Keratinocyte (primary cell): ENCODE measurements around the gene ERH.

ENCODE experiments used
- EZH2 ChIP-seq: IDR thresholded peaks from one replicate; pipeline ENCODE4 v1.6.1; 2012; ENCODE audit warnings: inconsistent platforms, mild to moderate bottlenecking, low read length, moderate library complexity
- TF ChIP-seq, protein P1 (sequence below), 3 experiments: IDR thresholded peaks in 1 of 3; conservative IDR thresholded peaks in 1 of 3; optimal IDR thresholded peaks in 1 of 3; 2 replicates in 2 of 3; 3 replicates in 1 of 3; pipeline versions ENCODE3 to v1.5.1; 2011; ENCODE audit warnings: low read length in 3 of 3, mild to moderate bottlenecking in 3 of 3, moderate library complexity in 2 of 3, control low read depth in 1 of 3, inconsistent platforms in 1 of 3; ENCODE audit not compliant: insufficient read depth in 2 of 3; ENCODE audit errors: extremely low read depth in 1 of 3

DNA sequence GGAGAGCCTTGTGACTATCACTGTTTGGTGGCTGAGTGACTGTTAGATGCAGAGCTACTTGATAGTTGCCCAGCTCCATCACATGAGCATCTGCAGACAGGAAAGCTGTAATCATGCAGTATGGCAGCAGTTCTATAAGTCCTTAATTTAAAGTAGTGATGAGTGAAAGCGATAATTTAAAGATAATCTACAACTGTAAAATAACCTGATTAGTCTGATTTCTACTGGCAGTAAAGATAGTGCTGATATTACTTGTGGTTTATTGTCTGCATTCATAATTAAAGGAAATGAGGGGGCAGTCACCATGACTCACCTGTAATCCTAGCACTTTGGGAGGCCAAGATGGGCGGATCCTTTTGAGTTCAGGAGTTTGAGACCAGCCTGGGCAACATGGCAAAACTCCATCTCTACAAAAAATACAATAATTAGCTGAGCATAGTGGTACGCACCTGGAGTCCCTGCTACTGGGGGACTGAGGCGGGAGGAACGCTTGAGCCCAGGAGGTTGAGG, 45.3 kb upstream of the ERH start:
- TF ChIP-seq, protein P1, sequence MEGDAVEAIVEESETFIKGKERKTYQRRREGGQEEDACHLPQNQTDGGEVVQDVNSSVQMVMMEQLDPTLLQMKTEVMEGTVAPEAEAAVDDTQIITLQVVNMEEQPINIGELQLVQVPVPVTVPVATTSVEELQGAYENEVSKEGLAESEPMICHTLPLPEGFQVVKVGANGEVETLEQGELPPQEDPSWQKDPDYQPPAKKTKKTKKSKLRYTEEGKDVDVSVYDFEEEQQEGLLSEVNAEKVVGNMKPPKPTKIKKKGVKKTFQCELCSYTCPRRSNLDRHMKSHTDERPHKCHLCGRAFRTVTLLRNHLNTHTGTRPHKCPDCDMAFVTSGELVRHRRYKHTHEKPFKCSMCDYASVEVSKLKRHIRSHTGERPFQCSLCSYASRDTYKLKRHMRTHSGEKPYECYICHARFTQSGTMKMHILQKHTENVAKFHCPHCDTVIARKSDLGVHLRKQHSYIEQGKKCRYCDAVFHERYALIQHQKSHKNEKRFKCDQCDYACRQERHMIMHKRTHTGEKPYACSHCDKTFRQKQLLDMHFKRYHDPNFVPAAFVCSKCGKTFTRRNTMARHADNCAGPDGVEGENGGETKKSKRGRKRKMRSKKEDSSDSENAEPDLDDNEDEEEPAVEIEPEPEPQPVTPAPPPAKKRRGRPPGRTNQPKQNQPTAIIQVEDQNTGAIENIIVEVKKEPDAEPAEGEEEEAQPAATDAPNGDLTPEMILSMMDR (optimal IDR thresholded peaks at IDR 0.05 in 1 of 3, IDR thresholded peaks at IDR 0.05 in 1 of 3, conservative IDR thresholded peaks at IDR 0.05 in 1 of 3; ENCODE audit: extremely low read depth in 1 of 3, insufficient read depth in 2 of 3, low read length in 3 of 3), result no peak
- no peak for TF ChIP-seq EZH2
